Measurements from ENCODE around the gene GDPD4. TPM values are rescaled to one million over a fixed set of nuclear protein-coding genes. Genes with fewer than 3 reads are reported as not detected.

GDPD4 gene
- total RNA-seq, 4 donors from 2014 or later: not detected

- Histone ChIP-seq H3K4me3 (no peak overlapping the region), H3K4me1 (no peaks in the 10 kb centered on the region), H3K36me3 (peaks cover 0 to 4% of the 10 kb centered on the region in 2 donors), H3K9me3 (no peaks in the 10 kb centered on the region), H3K27me3 (peaks cover 4% of the 10 kb centered on the region), H3K27ac (no peak overlapping the region)
- no peak for ATAC-seq
- 94 to 100% methylated on average over 1 to 2 of the region's 14 CpGs for WGBS, 2 donors (ENCODE audit: low coverage in 1 of 2)
- TF ChIP-seq POLR2A (IDR thresholded peaks at IDR 0.05) (no peak), EP300 (IDR thresholded peaks at IDR 0.05) (no peak), POLR2AphosphoS5 (IDR thresholded peaks at IDR 0.05) (no peak)
- TF ChIP-seq, protein P1, sequence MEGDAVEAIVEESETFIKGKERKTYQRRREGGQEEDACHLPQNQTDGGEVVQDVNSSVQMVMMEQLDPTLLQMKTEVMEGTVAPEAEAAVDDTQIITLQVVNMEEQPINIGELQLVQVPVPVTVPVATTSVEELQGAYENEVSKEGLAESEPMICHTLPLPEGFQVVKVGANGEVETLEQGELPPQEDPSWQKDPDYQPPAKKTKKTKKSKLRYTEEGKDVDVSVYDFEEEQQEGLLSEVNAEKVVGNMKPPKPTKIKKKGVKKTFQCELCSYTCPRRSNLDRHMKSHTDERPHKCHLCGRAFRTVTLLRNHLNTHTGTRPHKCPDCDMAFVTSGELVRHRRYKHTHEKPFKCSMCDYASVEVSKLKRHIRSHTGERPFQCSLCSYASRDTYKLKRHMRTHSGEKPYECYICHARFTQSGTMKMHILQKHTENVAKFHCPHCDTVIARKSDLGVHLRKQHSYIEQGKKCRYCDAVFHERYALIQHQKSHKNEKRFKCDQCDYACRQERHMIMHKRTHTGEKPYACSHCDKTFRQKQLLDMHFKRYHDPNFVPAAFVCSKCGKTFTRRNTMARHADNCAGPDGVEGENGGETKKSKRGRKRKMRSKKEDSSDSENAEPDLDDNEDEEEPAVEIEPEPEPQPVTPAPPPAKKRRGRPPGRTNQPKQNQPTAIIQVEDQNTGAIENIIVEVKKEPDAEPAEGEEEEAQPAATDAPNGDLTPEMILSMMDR (IDR thresholded peaks at IDR 0.05): no peak
Measured at GRCh38 chr11:77197626-77198320, 103.7 kb downstream of the GDPD4 start.

- Histone ChIP-seq H3K4me3 (no peak overlapping the region), H3K36me3 (peaks cover 0 to 8% of the 10 kb centered on the region in 2 donors), H3K9me3 (no peaks in the 10 kb centered on the region), H3K27ac (no peak overlapping the region), H3K27me3 (peaks cover 8% of the 10 kb centered on the region), H3K4me1 (no peaks in the 10 kb centered on the region)
- TF ChIP-seq EP300 (IDR thresholded peaks at IDR 0.05): no peak
- no peak for TF ChIP-seq POLR2A (IDR thresholded peaks at IDR 0.05)
- no peak for TF ChIP-seq POLR2AphosphoS5 (IDR thresholded peaks at IDR 0.05)
- no peak for ATAC-seq
- 67 to 100% methylated on average over 2 to 5 of the region's 8 CpGs for WGBS, 2 donors (ENCODE audit: low coverage in 1 of 2)
Measured at GRCh38 chr11:77196961-77197360, 104.5 kb downstream of the GDPD4 start.

- 67 to 81% methylated on average over 6 to 9 of the region's 16 CpGs for WGBS, 2 donors (ENCODE audit: low coverage in 1 of 2)
- Histone ChIP-seq H3K4me1 (no peaks in the 10 kb centered on the region), H3K9me3 (no peaks in the 10 kb centered on the region), H3K27me3 (peaks cover 14% of the 10 kb centered on the region), H3K4me3 (no peak overlapping the region), H3K36me3 (peaks cover 0 to 9% of the 10 kb centered on the region in 2 donors), H3K27ac (no peak overlapping the region)
- ATAC-seq: no peak
- TF ChIP-seq, protein P1 (IDR thresholded peaks at IDR 0.05): no peak
- TF ChIP-seq POLR2A (IDR thresholded peaks at IDR 0.05): no peak
- TF ChIP-seq EP300 (IDR thresholded peaks at IDR 0.05): no peak
- no peak for TF ChIP-seq POLR2AphosphoS5 (IDR thresholded peaks at IDR 0.05)
Measured at GRCh38 chr11:77195071-77195755, 106.3 kb downstream of the GDPD4 start.

DNA sequence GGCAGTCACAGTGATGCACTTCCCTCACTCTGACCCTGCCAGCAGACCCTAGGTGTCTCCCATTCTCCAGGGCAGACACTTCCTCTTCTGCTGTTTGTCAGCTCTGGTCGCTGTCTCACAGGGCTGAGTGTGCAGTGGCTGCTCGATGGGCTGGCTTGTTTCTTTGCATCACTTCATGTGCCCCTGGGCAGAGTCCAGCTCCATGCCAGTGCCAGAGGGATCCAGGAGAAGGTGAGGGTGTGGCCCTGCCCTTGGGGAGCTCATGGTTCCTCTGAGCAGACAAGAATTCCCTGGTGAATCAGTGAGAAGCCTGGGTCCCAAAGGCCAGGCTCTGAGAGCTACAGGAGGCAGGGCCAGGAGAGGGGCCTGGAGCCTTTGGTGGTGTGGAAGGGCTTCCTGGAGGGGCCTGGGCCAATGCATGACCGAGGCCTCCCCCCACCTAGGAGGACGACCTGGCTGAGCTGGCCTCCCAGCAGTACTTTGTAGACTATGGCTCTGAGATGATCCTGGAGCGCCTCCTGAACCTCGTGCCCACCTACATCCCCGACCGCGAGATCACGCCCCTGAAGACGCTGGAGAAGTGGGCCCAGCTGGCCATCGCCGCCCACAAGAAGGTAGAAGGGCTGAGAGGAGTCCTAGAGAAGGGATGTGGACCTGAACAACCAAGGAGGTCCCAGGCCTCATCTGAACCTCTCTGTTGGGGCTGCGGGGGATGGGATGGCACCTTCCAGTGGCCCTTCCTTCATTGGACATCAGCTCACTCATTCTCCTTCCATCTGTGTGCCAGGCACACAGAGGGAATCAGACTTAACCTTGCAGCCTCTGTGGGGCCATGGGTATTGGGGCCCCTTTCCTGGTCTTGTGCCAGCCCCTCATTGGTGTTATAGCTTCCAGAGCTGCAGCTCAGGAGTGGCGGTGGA, 107.3 kb downstream of the GDPD4 start:
- Histone ChIP-seq H3K4me1 (no peaks in the 10 kb centered on the region), H3K4me3 (no peak overlapping the region), H3K9me3 (no peaks in the 10 kb centered on the region), H3K36me3 (peaks cover 0 to 9% of the 10 kb centered on the region in 2 donors), H3K27me3 (peaks cover 14% of the 10 kb centered on the region), H3K27ac (no peak overlapping the region)
- ATAC-seq: no peak
- no CpG with 5 or more reads among the region's 15 CpGs for WGBS, 2 donors (ENCODE audit: low coverage in 1 of 2)
- TF ChIP-seq POLR2AphosphoS5 (IDR thresholded peaks at IDR 0.05) (no peak), EP300 (IDR thresholded peaks at IDR 0.05) (no peak), POLR2A (IDR thresholded peaks at IDR 0.05) (no peak)
- TF ChIP-seq, protein P1 (IDR thresholded peaks at IDR 0.05): no peak

DNA sequence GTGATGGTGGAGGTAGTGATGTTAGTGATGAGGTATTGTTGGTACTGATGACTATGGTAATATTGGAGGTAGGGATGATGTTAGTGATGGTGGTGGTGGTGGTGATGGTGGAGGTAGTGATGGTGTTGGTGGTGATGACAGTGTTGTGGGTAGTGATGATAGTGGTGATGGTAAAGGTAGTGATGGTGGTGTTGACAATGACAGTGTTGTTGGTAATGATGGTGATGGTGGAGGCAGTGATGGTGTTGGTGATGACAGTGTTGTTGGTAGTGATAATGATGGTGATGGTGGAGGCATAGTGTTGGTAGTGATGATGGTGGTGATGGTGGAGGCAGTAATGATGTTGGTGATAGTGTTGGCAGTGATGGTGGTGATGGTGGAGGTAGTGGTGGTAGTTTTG, 108.3 kb downstream of the GDPD4 start:
- no peak overlapping the region for H3K27ac ChIP-seq
- TF ChIP-seq, protein P1 (IDR thresholded peaks at IDR 0.05): no peak
- TF ChIP-seq POLR2A (IDR thresholded peaks at IDR 0.05): no peak
- no peak overlapping the region for H3K4me3 ChIP-seq
- no peaks in the 10 kb centered on the region for H3K4me1 ChIP-seq
- no peak for ATAC-seq
- no peaks in the 10 kb centered on the region for H3K9me3 ChIP-seq
- H3K36me3 ChIP-seq: peaks cover 0 to 9% of the 10 kb centered on the region in 2 donors
- peaks cover 14% of the 10 kb centered on the region for H3K27me3 ChIP-seq
